ENCODE data around the gene RBM22. TPM values are rescaled to one million over a fixed set of nuclear protein-coding genes. Genes with fewer than 3 reads are reported as not detected.
A peak's percentile ranks its signal among the peaks of the same experiment; 100 is the strongest.

The RBM22 gene
- polyA plus RNA-seq, 2 of the 4 experiments (the other 2 are of a cell fraction): 42.2 to 75.7 TPM

GRCh38 chr5:150703762-150704161 is 2.9 kb upstream of the RBM22 start:
- FAIRE-seq: no peak
- POLR2A ChIA-PET: no interaction called here
- no peak for DNase-seq (ENCODE audit: low read depth in 1 of 2, low spot score in 1 of 2)
- no peak overlapping the region for H3K27ac ChIP-seq
- no peaks in the 10 kb centered on the region for H3K9me3 ChIP-seq
- no peak overlapping the region for H3K4me2 ChIP-seq
- CTCF ChIA-PET: interaction anchor here (1.1 to 4.5 kb wide), 5 partner anchors 10 to 245 kb away, joined by 3 to 28 read pairs (median 5); partner anchors contain the start of genes SMIM3 and SYNPO
- 80% methylated on average over 3 of the region's 3 CpGs for WGBS (ENCODE audit: missing lambda C conversion rate)
- ATAC-seq: no peak
- peaks cover 14% of the 10 kb centered on the region for H3K4me1 ChIP-seq
- no peak for TF ChIP-seq ATOH8 (CRISPR knock-in tag; IDR thresholded peaks at IDR 0.05; ENCODE audit: low read depth)
- TF ChIP-seq FOSB (CRISPR knock-in tag; IDR thresholded peaks at IDR 0.05): no peak
- TF ChIP-seq HOXB13 (CRISPR knock-in tag; IDR thresholded peaks at IDR 0.05; ENCODE audit: low read depth): no peak
- TF ChIP-seq JUNB (IDR thresholded peaks at IDR 0.05): no peak
- no peak for TF ChIP-seq HEYL (CRISPR knock-in tag; IDR thresholded peaks at IDR 0.05)
- no peak for TF ChIP-seq KDM1A (IDR thresholded peaks at IDR 0.05; ENCODE audit: low read depth)
- TF ChIP-seq HOXA7 (CRISPR knock-in tag; IDR thresholded peaks at IDR 0.05): no peak
- no peak for TF ChIP-seq REST (IDR thresholded peaks at IDR 0.05)
- TF ChIP-seq MAZ (IDR thresholded peaks at IDR 0.05; ENCODE audit: borderline replicate concordance, low read depth, low read length): no peak
- no peak for TF ChIP-seq TP53 (CRISPR knock-in tag; IDR thresholded peaks at IDR 0.05)
- TF ChIP-seq SMC3 (IDR thresholded peaks at IDR 0.05): no peak
- no peak for TF ChIP-seq EHF (CRISPR knock-in tag; IDR thresholded peaks at IDR 0.05)
- no peak for TF ChIP-seq NPAS2 (CRISPR knock-in tag; IDR thresholded peaks at IDR 0.05; ENCODE audit: borderline replicate concordance)
- TF ChIP-seq EP300 (IDR thresholded peaks at IDR 0.05): no peak
- H3K4me3 ChIP-seq: no peak overlapping the region

GRCh38 chr5:150700246-150700593 is 642 bp downstream of the RBM22 start:
- peak overlapping the region; percentile 98 to 99 for H3K27ac ChIP-seq
- 4% methylated on average over 11 of the region's 15 CpGs for WGBS (ENCODE audit: missing lambda C conversion rate)
- ATAC-seq: peak; percentile 2 to 15; a peak in 2 of 6 replicates
- CTCF ChIA-PET: interaction anchor here (0.6 to 4.5 kb wide), 19 partner anchors 9 to 510 kb away, joined by 3 to 28 read pairs (median 3); partner anchors contain the start of genes SMIM3 and SYNPO
- H3K9me3 ChIP-seq: no peaks in the 10 kb centered on the region
- FAIRE-seq: no peak
- peak in 1 of 2 experiments; percentile 7 for DNase-seq (ENCODE audit: low read depth in 1 of 2, low spot score in 1 of 2)
- peaks cover 14% of the 10 kb centered on the region for H3K4me1 ChIP-seq
- H3K4me3 ChIP-seq: peak overlapping the region; percentile 97
- POLR2A ChIA-PET: interaction anchor here (0.6 to 1.9 kb wide), 8 partner anchors 9 to 250 kb away, joined by 3 to 22 read pairs (median 5); partner anchors contain the start of genes DCTN4 and SYNPO
- no peak for TF ChIP-seq ELK1 (IDR thresholded peaks at IDR 0.05; ENCODE audit: low read depth, low read length)
- TF ChIP-seq RCOR1 (IDR thresholded peaks at IDR 0.05; ENCODE audit: low read depth, low read length): no peak
- no peak for TF ChIP-seq GATA3 (IDR thresholded peaks at IDR 0.05; ENCODE audit: borderline replicate concordance)
- 0 out of 2 replicates have a peak, but pooled peaks have one; percentile 8 for TF ChIP-seq TFCP2L1 (CRISPR knock-in tag; IDR thresholded peaks at IDR 0.05)
- peak overlapping the region; percentile 83 for H3K4me2 ChIP-seq

GRCh38 chr5:150694612-150695011 is 6.2 kb downstream of the RBM22 start:
- FAIRE-seq (no peak), DNase-seq (ENCODE audit: low read depth in 1 of 2, low spot score in 1 of 2) (no peak), ATAC-seq (no peak)
- no peak overlapping the region for H3K27ac ChIP-seq
- peaks cover 8% of the 10 kb centered on the region for H3K4me1 ChIP-seq
- WGBS (ENCODE audit: missing lambda C conversion rate): 95% methylated on average over 3 of the region's 3 CpGs
- CTCF ChIA-PET: interaction anchor here (1.7 kb wide), 1 partner anchor 134 kb away, joined by 4 read pairs; no protein-coding TSS in a partner anchor
- no peak for TF ChIP-seq EP300 (IDR thresholded peaks at IDR 0.05)
- no peak for TF ChIP-seq CBX2 (IDR thresholded peaks at IDR 0.05; ENCODE audit: borderline replicate concordance, low read depth)
- no peak for TF ChIP-seq HES2 (IDR thresholded peaks at IDR 0.05)
- TF ChIP-seq EHMT2 (IDR thresholded peaks at IDR 0.05; ENCODE audit: low read depth): no peak
- TF ChIP-seq SREBF2 (IDR thresholded peaks at IDR 0.05): no peak
- TF ChIP-seq RFX5 (IDR thresholded peaks at IDR 0.05): no peak
- TF ChIP-seq FOSB (CRISPR knock-in tag; IDR thresholded peaks at IDR 0.05): no peak
- TF ChIP-seq HDAC2 (IDR thresholded peaks at IDR 0.05): no peak
- TF ChIP-seq POLR2A (IDR thresholded peaks at IDR 0.05; ENCODE audit: low read length): no peak
- TF ChIP-seq MYC (IDR thresholded peaks at IDR 0.05; ENCODE audit: borderline replicate concordance, low read length): no peak
- TF ChIP-seq CHD2 (IDR thresholded peaks at IDR 0.05; ENCODE audit: low read length, partially characterized antibody): no peak
- TF ChIP-seq JUN (IDR thresholded peaks at IDR 0.05): no peak
- TF ChIP-seq KDM1A (IDR thresholded peaks at IDR 0.05; ENCODE audit: low read depth): no peak
- TF ChIP-seq BHLHE40 (IDR thresholded peaks at IDR 0.05; ENCODE audit: low read depth, low read length): no peak
- no peak overlapping the region for H3K4me3 ChIP-seq
- H3K4me2 ChIP-seq: no peak overlapping the region
- H3K9me3 ChIP-seq: no peaks in the 10 kb centered on the region
- POLR2A ChIA-PET: no interaction called here
